ENCODE data around the gene PROC. TPM values are rescaled to one million over a fixed set of nuclear protein-coding genes. Genes with fewer than 3 reads are reported as not detected.

PROC gene
- total RNA-seq, 1 donor from 2014 or later, result 1.0 TPM

DNA sequence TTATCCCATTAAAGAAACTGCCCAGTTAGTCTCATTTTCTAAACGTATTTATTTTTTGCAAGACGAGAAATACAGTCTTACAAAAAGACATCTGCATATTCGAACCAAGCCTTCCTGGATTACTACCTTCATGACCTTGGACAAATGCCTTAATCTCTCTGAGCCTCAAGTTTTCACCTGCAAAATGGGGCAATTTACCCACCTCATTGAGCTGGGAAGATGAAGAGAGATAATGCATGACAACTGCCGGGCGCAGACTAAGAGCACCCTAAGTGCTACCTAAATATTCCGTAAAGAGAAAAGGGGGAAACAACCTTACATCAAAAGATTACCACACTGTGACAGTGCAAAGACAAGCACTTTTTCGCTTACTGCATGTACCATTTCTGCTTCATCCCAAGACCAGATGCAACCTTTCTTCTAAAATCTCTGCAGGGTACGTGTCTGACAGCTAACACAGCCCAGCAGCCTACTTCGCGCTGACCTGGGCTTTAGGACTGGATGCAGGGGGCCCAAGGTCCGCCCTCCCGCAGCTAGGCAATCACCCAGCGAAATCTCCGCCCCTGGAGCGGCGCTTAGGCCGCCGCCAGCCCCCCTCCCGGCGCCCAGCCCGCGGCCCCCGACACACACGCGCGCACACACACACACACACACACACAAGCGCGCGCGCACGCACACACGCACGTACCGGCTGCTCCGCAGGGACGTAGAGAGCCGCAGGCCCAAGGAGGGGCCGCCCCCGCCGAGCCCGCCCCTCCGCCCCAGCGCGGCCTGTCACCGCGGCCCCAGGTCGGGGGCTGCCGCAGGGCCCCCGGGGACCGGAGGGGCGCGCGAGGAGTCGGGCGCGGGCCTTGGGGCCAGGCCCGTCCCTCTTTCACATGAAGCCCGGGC, 31.2 kb upstream of the PROC start:
- peak; percentile 85 for DNase-seq (ENCODE audit: low read depth)
- H3K9me3 Mint-ChIP-seq (ENCODE audit: unreplicated experiment), result no peaks in the 10 kb centered on the region
- Histone ChIP-seq H3K4me2 (ENCODE audit: low read length) (peak overlapping the region; percentile 88), H3K4me3 (ENCODE audit: insufficient read depth, low read depth, low read length) (peak overlapping the region; percentile 82), H2AFZ (ENCODE audit: low read depth, low read length) (peak overlapping the region; percentile 72), H3K79me2 (ENCODE audit: insufficient read depth, low read length) (peaks cover 52% of the 10 kb centered on the region), H3K36me3 (ENCODE audit: insufficient read depth, low read length) (no peaks in the 10 kb centered on the region), H3K27ac (ENCODE audit: low read depth, low read length) (peak overlapping the region; percentile 97), H4K20me1 (ENCODE audit: insufficient read depth, low read length) (peaks cover 41% of the 10 kb centered on the region), H3K9me3 (ENCODE audit: insufficient read depth, low read depth, low read length) (no peaks in the 10 kb centered on the region), H3K27me3 (ENCODE audit: insufficient read depth, low read length) (no peaks in the 10 kb centered on the region), H3K4me1 (ENCODE audit: insufficient read depth, low read length) (peaks cover 18% of the 10 kb centered on the region), H3K9ac (ENCODE audit: low read length) (peak overlapping the region; percentile 98)
- H3K4me1 Mint-ChIP-seq (ENCODE audit: low read depth, unreplicated experiment), result peaks cover 41% of the 10 kb centered on the region
- peak overlapping the region; percentile 94 for H3K4me3 Mint-ChIP-seq (ENCODE audit: unreplicated experiment)
- peak overlapping the region; percentile 12 for H3K27ac Mint-ChIP-seq (ENCODE audit: unreplicated experiment)
- no peak for TF ChIP-seq EZH2 (IDR thresholded peaks at IDR 0.05; ENCODE audit: insufficient read depth, low read length)
- TF ChIP-seq, protein P1, sequence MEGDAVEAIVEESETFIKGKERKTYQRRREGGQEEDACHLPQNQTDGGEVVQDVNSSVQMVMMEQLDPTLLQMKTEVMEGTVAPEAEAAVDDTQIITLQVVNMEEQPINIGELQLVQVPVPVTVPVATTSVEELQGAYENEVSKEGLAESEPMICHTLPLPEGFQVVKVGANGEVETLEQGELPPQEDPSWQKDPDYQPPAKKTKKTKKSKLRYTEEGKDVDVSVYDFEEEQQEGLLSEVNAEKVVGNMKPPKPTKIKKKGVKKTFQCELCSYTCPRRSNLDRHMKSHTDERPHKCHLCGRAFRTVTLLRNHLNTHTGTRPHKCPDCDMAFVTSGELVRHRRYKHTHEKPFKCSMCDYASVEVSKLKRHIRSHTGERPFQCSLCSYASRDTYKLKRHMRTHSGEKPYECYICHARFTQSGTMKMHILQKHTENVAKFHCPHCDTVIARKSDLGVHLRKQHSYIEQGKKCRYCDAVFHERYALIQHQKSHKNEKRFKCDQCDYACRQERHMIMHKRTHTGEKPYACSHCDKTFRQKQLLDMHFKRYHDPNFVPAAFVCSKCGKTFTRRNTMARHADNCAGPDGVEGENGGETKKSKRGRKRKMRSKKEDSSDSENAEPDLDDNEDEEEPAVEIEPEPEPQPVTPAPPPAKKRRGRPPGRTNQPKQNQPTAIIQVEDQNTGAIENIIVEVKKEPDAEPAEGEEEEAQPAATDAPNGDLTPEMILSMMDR (IDR thresholded peaks at IDR 0.05; ENCODE audit: insufficient read depth, low read depth, low read length), result no peak
- H3K27me3 Mint-ChIP-seq (ENCODE audit: low read depth, unreplicated experiment), result no peaks in the 10 kb centered on the region
- H3K36me3 Mint-ChIP-seq (ENCODE audit: low read depth, unreplicated experiment), result peaks cover 1% of the 10 kb centered on the region
- peak; percentile 13 for FAIRE-seq

DNA sequence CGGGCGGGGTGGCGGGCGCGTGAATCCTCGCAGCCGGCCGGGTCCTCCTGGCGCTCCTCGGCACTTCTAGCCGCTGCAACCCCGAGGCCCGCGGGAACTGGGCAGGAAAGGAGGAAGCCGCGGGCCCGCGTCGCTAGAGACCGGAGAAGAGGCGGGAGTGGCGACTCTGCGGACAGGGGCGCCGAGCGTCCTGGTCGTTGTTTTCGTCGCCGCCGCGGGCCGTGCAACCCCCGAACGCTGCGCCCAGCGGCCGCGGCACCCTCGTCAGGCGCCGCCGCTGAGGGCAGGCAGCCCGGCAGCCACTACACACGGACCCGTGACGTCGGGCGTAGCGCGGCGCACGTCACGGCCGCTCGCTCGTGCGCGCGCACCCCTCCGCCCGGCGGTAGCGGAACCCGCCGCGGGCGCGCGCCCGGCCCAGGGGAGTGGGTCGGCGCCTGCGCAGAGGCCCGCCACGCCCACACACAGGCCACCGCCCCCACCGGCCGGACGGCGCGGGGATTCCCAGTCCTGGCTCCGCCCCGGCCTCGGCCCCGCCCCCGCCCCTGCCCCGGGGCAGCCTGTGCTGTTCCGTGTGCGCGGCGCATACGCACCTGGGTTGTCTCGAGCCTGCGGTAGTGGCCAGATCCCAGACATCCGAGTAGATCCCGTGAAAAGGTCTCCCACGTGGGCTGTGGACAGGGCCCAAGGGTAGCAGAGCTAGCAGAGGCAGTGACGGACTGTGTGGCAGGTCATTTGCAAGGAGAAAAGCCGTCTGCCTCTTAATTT, 30.4 kb upstream of the PROC start, which contains the start of gene MAP3K2:
MAP3K2 (minus strand) TSS at position 321 of the 768 bp plus-strand sequence. CDS start 44,846 bp downstream, outside the sequence.
- Mint-ChIP-seq H3K36me3 (ENCODE audit: low read depth, unreplicated experiment) (peaks cover 1% of the 10 kb centered on the region), H3K4me1 (ENCODE audit: low read depth, unreplicated experiment) (peaks cover 50% of the 10 kb centered on the region), H3K9me3 (ENCODE audit: unreplicated experiment) (no peaks in the 10 kb centered on the region), H3K27ac (ENCODE audit: unreplicated experiment) (peak within 1 kb of the TSS; percentile 60), H3K27me3 (ENCODE audit: low read depth, unreplicated experiment) (no peaks in the 10 kb centered on the region), H3K4me3 (ENCODE audit: unreplicated experiment) (peak within 1 kb of the TSS; percentile 94)
- peaks cover 44% of the 10 kb centered on the region for H3K79me2 ChIP-seq (ENCODE audit: insufficient read depth, low read length)
- H3K9me3 ChIP-seq (ENCODE audit: insufficient read depth, low read depth, low read length), result no peaks in the 10 kb centered on the region
- H3K4me1 ChIP-seq (ENCODE audit: insufficient read depth, low read length), result peaks cover 22% of the 10 kb centered on the region
- TF ChIP-seq EZH2 (IDR thresholded peaks at IDR 0.05; ENCODE audit: insufficient read depth, low read length), result no peak
- TF ChIP-seq, protein P1 (IDR thresholded peaks at IDR 0.05; ENCODE audit: insufficient read depth, low read depth, low read length), result no peak
- peak within 1 kb of the TSS; percentile 88 for H3K4me2 ChIP-seq (ENCODE audit: low read length)
- FAIRE-seq, result no peak
- no peaks in the 10 kb centered on the region for H3K27me3 ChIP-seq (ENCODE audit: insufficient read depth, low read length)
- peak within 1 kb of the TSS; percentile 82 for H3K4me3 ChIP-seq (ENCODE audit: insufficient read depth, low read depth, low read length)
- DNase-seq (ENCODE audit: low read depth), result peak; percentile 79
- peak within 1 kb of the TSS; percentile 97 for H3K27ac ChIP-seq (ENCODE audit: low read depth, low read length)
- no peaks in the 10 kb centered on the region for H3K36me3 ChIP-seq (ENCODE audit: insufficient read depth, low read length)
- H2AFZ ChIP-seq (ENCODE audit: low read depth, low read length), result peak within 1 kb of the TSS; percentile 75
- H4K20me1 ChIP-seq (ENCODE audit: insufficient read depth, low read length), result peaks cover 35% of the 10 kb centered on the region
- peak within 1 kb of the TSS; percentile 98 for H3K9ac ChIP-seq (ENCODE audit: low read length)

All from astrocyte (in vitro differentiated cells and primary cell).